ENCODE data around the gene HSPB2.

HSPB2 gene

GRCh38 chr11:111911563-111912401 lies 752 bp upstream of the HSPB2 start, which contains the start of gene CRYAB:
Gene CRYAB (minus strand): TSS chr11:111911770. CDS start chr11:111911724, 46 bp downstream.
- no peak within 1 kb of the TSS for H3K4me3 ChIP-seq (ENCODE audit: low read depth, low read length)
- H3K9me3 ChIP-seq, result no peaks in the 10 kb centered on the region
- H3K36me3 ChIP-seq, result no peaks in the 10 kb centered on the region
- no peaks in the 10 kb centered on the region; the same call in 1 of the 2 replicates for H3K27me3 ChIP-seq
- H3K4me1 ChIP-seq, result no peaks in the 10 kb centered on the region
- TF ChIP-seq, protein P1, sequence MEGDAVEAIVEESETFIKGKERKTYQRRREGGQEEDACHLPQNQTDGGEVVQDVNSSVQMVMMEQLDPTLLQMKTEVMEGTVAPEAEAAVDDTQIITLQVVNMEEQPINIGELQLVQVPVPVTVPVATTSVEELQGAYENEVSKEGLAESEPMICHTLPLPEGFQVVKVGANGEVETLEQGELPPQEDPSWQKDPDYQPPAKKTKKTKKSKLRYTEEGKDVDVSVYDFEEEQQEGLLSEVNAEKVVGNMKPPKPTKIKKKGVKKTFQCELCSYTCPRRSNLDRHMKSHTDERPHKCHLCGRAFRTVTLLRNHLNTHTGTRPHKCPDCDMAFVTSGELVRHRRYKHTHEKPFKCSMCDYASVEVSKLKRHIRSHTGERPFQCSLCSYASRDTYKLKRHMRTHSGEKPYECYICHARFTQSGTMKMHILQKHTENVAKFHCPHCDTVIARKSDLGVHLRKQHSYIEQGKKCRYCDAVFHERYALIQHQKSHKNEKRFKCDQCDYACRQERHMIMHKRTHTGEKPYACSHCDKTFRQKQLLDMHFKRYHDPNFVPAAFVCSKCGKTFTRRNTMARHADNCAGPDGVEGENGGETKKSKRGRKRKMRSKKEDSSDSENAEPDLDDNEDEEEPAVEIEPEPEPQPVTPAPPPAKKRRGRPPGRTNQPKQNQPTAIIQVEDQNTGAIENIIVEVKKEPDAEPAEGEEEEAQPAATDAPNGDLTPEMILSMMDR (IDR thresholded peaks at IDR 0.05; ENCODE audit: low read depth, low read length), result no peak
- no peak for DNase-seq

GRCh38 chr11:111913031-111913861 lies 712 bp downstream of the HSPB2 start:
- Histone ChIP-seq H3K4me3 (ENCODE audit: low read depth, low read length) (no peak overlapping the region), H3K9me3 (no peaks in the 10 kb centered on the region), H3K4me1 (no peaks in the 10 kb centered on the region), H3K27me3 (no peaks in the 10 kb centered on the region; the same call in 1 of the 2 replicates), H3K36me3 (no peaks in the 10 kb centered on the region)
- TF ChIP-seq, protein P1 (IDR thresholded peaks at IDR 0.05; ENCODE audit: low read depth, low read length), result no peak
- DNase-seq, result no peak

- Histone ChIP-seq H3K4me1 (no peaks in the 10 kb centered on the region), H3K36me3 (no peaks in the 10 kb centered on the region), H3K4me3 (ENCODE audit: low read depth, low read length) (no peak overlapping the region), H3K9me3 (no peaks in the 10 kb centered on the region), H3K27me3 (no peaks in the 10 kb centered on the region; the same call in 1 of the 2 replicates)
- TF ChIP-seq, protein P1 (IDR thresholded peaks at IDR 0.05; ENCODE audit: low read depth, low read length), result no peak
- DNase-seq, result no peak
Measured at GRCh38 chr11:111913997-111914396, 1.5 kb downstream of the HSPB2 start.

GRCh38 chr11:111916768-111917167 lies 4.2 kb downstream of the HSPB2 start:
- no peaks in the 10 kb centered on the region for H3K4me1 ChIP-seq
- DNase-seq, result no peak
- no peaks in the 10 kb centered on the region for H3K27me3 ChIP-seq
- TF ChIP-seq, protein P1 (IDR thresholded peaks at IDR 0.05; ENCODE audit: low read depth, low read length), result no peak
- H3K4me3 ChIP-seq (ENCODE audit: low read depth, low read length), result no peak overlapping the region
- no peaks in the 10 kb centered on the region for H3K36me3 ChIP-seq
- no peaks in the 10 kb centered on the region for H3K9me3 ChIP-seq

DNA sequence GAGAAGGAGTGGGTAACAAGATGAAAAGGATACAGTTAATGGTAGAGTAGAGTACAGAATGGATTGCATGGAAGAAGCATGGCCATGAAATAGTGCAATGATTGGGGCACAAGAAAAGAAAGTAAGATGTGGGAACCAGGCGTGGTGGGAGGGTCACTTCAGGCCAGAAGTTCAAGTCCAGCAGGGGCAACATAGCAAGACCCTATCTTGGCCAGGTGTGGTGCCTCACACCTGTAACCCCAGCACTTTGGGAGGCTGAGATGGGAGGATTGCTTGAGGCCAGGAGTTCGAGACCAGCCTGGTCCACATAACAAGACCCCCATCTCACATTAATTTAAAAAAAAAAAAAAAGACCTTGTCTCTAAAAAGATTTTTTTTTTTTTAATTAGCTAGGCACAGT lies 4.8 kb downstream of the HSPB2 start:
- H3K36me3 ChIP-seq, result no peaks in the 10 kb centered on the region
- no peak for DNase-seq
- H3K4me1 ChIP-seq, result no peaks in the 10 kb centered on the region
- no peaks in the 10 kb centered on the region for H3K27me3 ChIP-seq
- no peak overlapping the region for H3K4me3 ChIP-seq (ENCODE audit: low read depth, low read length)
- TF ChIP-seq, protein P1 (IDR thresholded peaks at IDR 0.05; ENCODE audit: low read depth, low read length), result no peak
- no peaks in the 10 kb centered on the region for H3K9me3 ChIP-seq
